ENCODE results near the gene PMAIP1. TPM values are rescaled to one million over a fixed set of nuclear protein-coding genes. Genes with fewer than 3 reads are reported as not detected.

PMAIP1 gene
- total RNA-seq (2021; fragmentation: NEBNext Ultra II Directional; extraction: Animal tissue kit (Norgen Biotek cat#: 25700)) (75.1 and 84.1 TPM in 2 replicates), polyA plus RNA-seq (2011; rRNA removed) (51.7 and 51.9 TPM in 2 replicates), polyA minus RNA-seq (2011; rRNA and poly(A)+ RNA removed) (24.8 TPM in 2 replicates)
- polyA plus RNA-seq (2011; cell fraction: cytosol; rRNA removed), result 72.2 TPM
- polyA plus RNA-seq (2011; cell fraction: nucleus; rRNA removed), result 34.9 TPM
- 36.3 to 78.2 TPM (median 46.2 TPM) in 4 replicates for polyA plus RNA-seq (2012, experiment 1 of 2)
- 9.9 TPM for polyA plus RNA-seq (2012, experiment 2 of 2)
- polyA plus RNA-seq (2013, experiment 1 of 2), result 67.2 TPM
- polyA plus RNA-seq (2013, experiment 2 of 2), result 64.9 TPM
- polyA minus RNA-seq (2011; cell fraction: cytosol; rRNA and poly(A)+ RNA removed), result 61.7 TPM
- 82.8 TPM for polyA minus RNA-seq (2011; cell fraction: nucleus; rRNA and poly(A)+ RNA removed)
- long read RNA-seq, experiment 1, transcript PMAIP1-202 (2 exons, 1,948 nt), result major isoform, 98 of 166 reads
- long read RNA-seq, experiment 1, partial matches to known transcripts, result 0 of 166 reads
- long read RNA-seq, experiment 1, other reads (novel, unspliced or antisense), result 68 of 166 reads
- long read RNA-seq, experiment 2, transcript PMAIP1-202 (2 exons, 1,948 nt), result major isoform, 96 of 107 reads
- long read RNA-seq, experiment 2, partial matches to known transcripts, result 0 of 107 reads
- long read RNA-seq, experiment 2, other reads (novel, unspliced or antisense), result 11 of 107 reads

GRCh38 chr18:59899298-59900221 lies at the start of gene PMAIP1:
TSS of gene PMAIP1 (plus strand) at chr18:59899996. CDS start at chr18:59900178, 182 bp downstream.
- H3K27ac ChIP-seq (ENCODE audit: low read depth, low read length), result peak within 1 kb of the TSS; percentile 92
- H4K8ac ChIP-seq (ENCODE audit: extremely low read depth, insufficient read depth, low read length), result peak within 1 kb of the TSS; percentile 96; the same call in 1 of the 2 replicates
- H4K91ac ChIP-seq (replicated peaks; ENCODE audit: insufficient read length, low read length), result peak within 1 kb of the TSS; percentile 72
- H3K18ac ChIP-seq (ENCODE audit: extremely low read depth, low read length), result peak within 1 kb of the TSS; percentile 93
- H2AFZ ChIP-seq (ENCODE audit: low read length), result no peak within 1 kb of the TSS
- H3K23me2 ChIP-seq (ENCODE audit: low read depth, low read length), result peaks cover 11% of the 10 kb centered on the region
- H4K20me1 ChIP-seq (replicated peaks in 1 of 2; ENCODE audit: control insufficient read depth in 1 of 2, insufficient read depth in 2 of 2, low read length in 2 of 2), result peaks cover 7 to 11% of the 10 kb centered on the region in 2 experiments
- H2BK20ac ChIP-seq (ENCODE audit: low read length), result no peak within 1 kb of the TSS
- peak within 1 kb of the TSS; percentile 67; the same call in 1 of the 2 replicates for H2AK5ac ChIP-seq (ENCODE audit: low read depth, low read length)
- no peak within 1 kb of the TSS for H3K23ac ChIP-seq (ENCODE audit: insufficient read length)
- peak within 1 kb of the TSS; percentile 17 for H3K4ac ChIP-seq (replicated peaks; ENCODE audit: insufficient read length, low read depth, low read length)
- WGBS, 2 experiments (ENCODE audit: extremely low coverage in 1 of 2, insufficient coverage in 1 of 2, insufficient read length in 1 of 2, insufficient replicate concordance in 2 of 2, low coverage in 1 of 2, low lambda C conversion rate in 2 of 2, missing lambda C conversion rate in 1 of 2), result 1% methylated on average over 54 of the region's 73 CpGs; no CpG with 5 or more reads in 1 of the 2 experiments
- peak within 1 kb of the TSS; percentile 96 for H2BK12ac ChIP-seq (ENCODE audit: low read depth, low read length)
- H3K79me2 ChIP-seq (ENCODE audit: control insufficient read depth in 1 of 2, insufficient read depth in 2 of 2, low read length in 2 of 2), result peaks cover 7 to 44% of the 10 kb centered on the region in 2 experiments
- no peaks in the 10 kb centered on the region for H3K9me3 ChIP-seq (ENCODE audit: insufficient read depth in 2 of 2, low read depth in 1 of 2, low read length in 1 of 2)
- peak within 1 kb of the TSS; percentile 66 to 93 (median 76) for H3K4me3 ChIP-seq (ENCODE audit: extremely low read depth in 1 of 4, insufficient read depth in 2 of 4, low read depth in 3 of 4, low read length in 4 of 4)
- H3K4me2 ChIP-seq (ENCODE audit: insufficient read depth in 1 of 2, low read depth in 2 of 2, low read length in 2 of 2), result peak within 1 kb of the TSS; percentile 70 to 99
- H3K9ac ChIP-seq (replicated peaks in 1 of 4; ENCODE audit: extremely low read depth in 1 of 4, low read depth in 3 of 4, low read length in 3 of 4), result peak within 1 kb of the TSS; percentile 84 to 96 (median 93)
- H3K56ac ChIP-seq (replicated peaks; ENCODE audit: insufficient read length, low read depth, low read length), result peak within 1 kb of the TSS; percentile 89
- H3K4me1 ChIP-seq (replicated peaks in 1 of 4; ENCODE audit: control insufficient read depth in 3 of 4, insufficient read depth in 4 of 4, low read length in 3 of 4), result peaks cover 4 to 19% (median 8%) of the 10 kb centered on the region in 4 experiments; a peak in 5 of 7 replicates
- no peaks in the 10 kb centered on the region; the same call in 1 of the 2 replicates for H3K79me1 ChIP-seq (ENCODE audit: low read depth, low read length)
- H3K36me3 ChIP-seq (ENCODE audit: control insufficient read depth in 2 of 4, insufficient read depth in 4 of 4, low read length in 3 of 4), result peaks cover 0 to 25% (median 13%) of the 10 kb centered on the region in 4 experiments; a peak in 5 of 8 replicates
- ChIA-PET POLR2A (ENCODE audit: partially characterized antibody) (interaction anchor here (0.6 to 5.0 kb wide), 36 partner anchors 10 to 499 kb away, joined by 3 to 116 read pairs (median 6); partner anchors contain the start of gene CCBE1), CTCF (ENCODE audit: partially characterized antibody) (interaction anchor here (0.7 to 2.3 kb wide), 8 partner anchors 26 to 118 kb away, joined by 3 to 11 read pairs (median 3); no protein-coding TSS in a partner anchor)
- H3K27me3 ChIP-seq (replicated peaks in 1 of 4; ENCODE audit: control insufficient read depth in 3 of 4, extremely low read depth in 1 of 4, insufficient read depth in 3 of 4, low read length in 3 of 4), result peaks cover 0 to 6% (median 0%) of the 10 kb centered on the region in 4 experiments; a peak in 2 of 7 replicates
- peak within 1 kb of the TSS; percentile 87 for H4K5ac ChIP-seq (ENCODE audit: insufficient read length, low read depth, low read length)
- peak; percentile 77 for FAIRE-seq
- peak; percentile 78 to 93 for DNase-seq (ENCODE audit: low read depth in 1 of 2, low spot score in 2 of 2)
- H2BK120ac ChIP-seq (replicated peaks; ENCODE audit: low read depth, low read length), result no peak within 1 kb of the TSS
- no peak within 1 kb of the TSS for H3K14ac ChIP-seq (ENCODE audit: insufficient read length)
- no peak within 1 kb of the TSS for H2BK15ac ChIP-seq (ENCODE audit: low read length)
- peak within 1 kb of the TSS; percentile 96 for H2BK5ac ChIP-seq (ENCODE audit: low read depth, low read length)
- TF ChIP-seq SIN3A (conservative IDR thresholded peaks at IDR 0.05 in 1 of 2, IDR thresholded peaks at IDR 0.05 in 1 of 2; ENCODE audit: low read depth in 1 of 2, low read length in 2 of 2) (peak; percentile 71 to 82; a peak in 3 of 4 replicates), SIRT6 (IDR thresholded peaks at IDR 0.05; ENCODE audit: low read length) (no peak), RFX5 (IDR thresholded peaks at IDR 0.05; ENCODE audit: borderline replicate concordance, low read depth, low read length) (no peak), EP300 (IDR thresholded peaks at IDR 0.05; ENCODE audit: borderline replicate concordance in 1 of 2, low read depth in 2 of 2, low read length in 2 of 2) (0 out of 3 replicates have a peak, but pooled peaks of 1 of the 2 experiments have one; percentile 72), KDM5A (IDR thresholded peaks at IDR 0.05; ENCODE audit: low read length) (no peak), SUZ12 (IDR thresholded peaks at IDR 0.05; ENCODE audit: low read length) (no peak)
